ENCODE measurements around the gene NGF.
"Not testable (repeated sequence)": the region's sequence is repeated elsewhere in the genome, so short reads cannot be mapped to it uniquely, and the experiment has no call there.

DNA sequence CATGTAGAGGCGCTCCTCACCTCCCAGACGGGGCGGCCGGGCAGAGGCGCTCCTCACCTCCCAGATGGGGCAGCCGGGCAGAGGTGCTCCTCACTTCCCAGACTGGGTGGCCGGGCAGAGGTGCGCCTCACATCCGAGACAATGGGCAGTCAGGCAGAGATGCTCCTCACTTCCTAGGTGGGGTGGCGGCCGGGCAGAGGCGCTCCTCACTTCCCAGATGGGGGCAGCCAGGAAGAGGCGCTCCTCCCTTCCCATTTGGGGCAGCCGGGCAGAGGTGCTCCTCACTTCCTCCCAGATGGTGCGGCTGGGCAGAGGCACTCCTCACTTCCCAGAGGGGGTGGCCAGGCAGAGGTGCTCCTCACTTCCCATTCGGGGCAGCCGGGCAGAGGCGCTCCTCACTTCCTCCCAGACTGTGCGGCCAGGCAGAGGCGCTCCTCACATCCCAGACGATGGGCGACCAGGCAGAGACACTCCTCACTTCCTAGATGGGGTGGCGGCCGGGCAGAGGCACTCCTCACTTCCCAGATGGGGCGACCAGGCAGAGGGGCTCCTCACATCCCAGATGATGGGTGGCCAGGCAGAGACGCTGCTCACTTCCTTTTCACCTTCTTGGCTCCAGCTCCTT is 22.6 kb upstream of the NGF start:
- TF ChIP-seq CTCF, POLR2A (IDR thresholded peaks at IDR 0.05): not testable (repeated sequence)

Measured in heart left ventricle (tissue), 13 donors.